B cell (primary cell): ENCODE measurements around the gene KCNH8. TPM values are rescaled to one million over a fixed set of nuclear protein-coding genes. Genes with fewer than 3 reads are reported as not detected.

Source experiments
- ATAC-seq: fragments of 200-7000 bp; cut with Tn5 transposase; one replicate; pipeline ENCODE4 v1.10.0; 2021; ENCODE audit warnings: low read depth, mild to moderate bottlenecking, moderate number of reproducible peaks, moderate library complexity
- CTCF ChIA-PET: fragments of 350-600 bp; sonication (Branson Sonifier 250); formaldehyde crosslinking; loops from one replicate; lab custom pipeline; 2021; ENCODE audit warnings: antibody characterized with exemption, inconsistent platforms; lab: Charles Lee
- POLR2A ChIA-PET: fragments of 350-600 bp; sonication (Branson Sonifier 250); formaldehyde crosslinking; loops from one replicate; lab custom pipeline; 2021; ENCODE audit warnings: antibody characterized with exemption; lab: Charles Lee
- DNase-seq: peaks from one replicate; pipeline ENCODE4 v3.0.0; 2013
- H2AFZ ChIP-seq: 2 replicates; pipeline ENCODE4 v1.6.1; 2012; ENCODE audit warnings: mild to moderate bottlenecking, low read depth, low read length; ENCODE audit not compliant: insufficient read depth, poor library complexity, severe bottlenecking
- H3K27ac ChIP-seq, 2 donors: 1 replicate in 1 of 2; 2 replicates in 1 of 2; pipeline ENCODE4 v1.5.1; 2012 to 2013; ENCODE audit warnings: low read length in 2 of 2, mild to moderate bottlenecking in 2 of 2, moderate library complexity in 1 of 2
- H3K27me3 ChIP-seq, 4 experiments: fragments of 200-600 bp in 1 of 4; sonication (generic) in 1 of 4; replicated peaks in 1 of 4; 1 replicate in 2 of 4; 2 replicates in 2 of 4; pipeline versions ENCODE4 v1.6.1 to v1.7.0; 2013 to 2016; ENCODE audit warnings: low read length in 3 of 4, mild to moderate bottlenecking in 2 of 4, mixed read lengths in 1 of 4, moderate library complexity in 1 of 4; ENCODE audit not compliant: insufficient read depth in 4 of 4, control insufficient read depth in 3 of 4; ENCODE audit errors: control extremely low read depth in 1 of 4
- H3K36me3 ChIP-seq, 2 experiments: replicated peaks in 1 of 2; 1 replicate in 1 of 2; 2 replicates in 1 of 2; pipeline versions ENCODE4 v1.6.1 to v1.7.1; 2013; ENCODE audit warnings: low read length in 1 of 2; ENCODE audit not compliant: insufficient read depth in 2 of 2, control insufficient read depth in 1 of 2; ENCODE audit errors: control extremely low read depth in 1 of 2, extremely low read depth in 1 of 2
- H3K4me1 ChIP-seq, 2 donors: fragments of 200-600 bp in 1 of 2; sonication (generic) in 1 of 2; 1 replicate in 1 of 2; 2 replicates in 1 of 2; pipeline versions ENCODE4 v1.5.1 to v1.6.1; 2013 to 2017; ENCODE audit warnings: low read length in 2 of 2; ENCODE audit not compliant: control insufficient read depth in 2 of 2, insufficient read depth in 2 of 2
- H3K4me2 ChIP-seq: replicated peaks from 2 replicates; pipeline ENCODE3; 2012; ENCODE audit warnings: mild to moderate bottlenecking, low read depth, low read length; ENCODE audit not compliant: poor library complexity, severe bottlenecking
- H3K4me3 ChIP-seq, 5 experiments: fragments of 200-600 bp in 1 of 5; sonication (generic) in 1 of 5; 1 replicate in 3 of 5; 2 replicates in 2 of 5; pipeline versions ENCODE4 v1.5.1 to v1.7.0; 2011 to 2016; ENCODE audit warnings: low read length in 4 of 5, mild to moderate bottlenecking in 4 of 5, low read depth in 2 of 5, control low read depth in 1 of 5, moderate library complexity in 1 of 5; ENCODE audit not compliant: insufficient read depth in 1 of 5; ENCODE audit errors: control extremely low read depth in 1 of 5, extremely low read depth in 1 of 5
- H3K79me2 ChIP-seq: fragments of 200-600 bp; sonication (generic); one replicate; pipeline ENCODE4 v1.6.0; 2016; ENCODE audit warnings: low read length; ENCODE audit not compliant: control insufficient read depth, insufficient read depth
- H3K9ac ChIP-seq: fragments of 200-600 bp; sonication (generic); 2 replicates; pipeline ENCODE4 v1.6.1; 2017; ENCODE audit warnings: mild to moderate bottlenecking, low read length, moderate library complexity
- H3K9me3 ChIP-seq, 3 donors: one replicate each; pipeline versions ENCODE4 v1.6.1 to v1.7.1; 2013; ENCODE audit warnings: low read length in 2 of 3; ENCODE audit not compliant: control insufficient read depth in 2 of 3, insufficient read depth in 1 of 3; ENCODE audit errors: control extremely low read depth in 1 of 3
- H4K20me1 ChIP-seq: 2 replicates; pipeline ENCODE4 v1.6.0; 2012; ENCODE audit warnings: mild to moderate bottlenecking, low read length; ENCODE audit not compliant: insufficient read depth, control insufficient read depth, poor library complexity, severe bottlenecking
- H3K27ac Mint-ChIP-seq: one replicate; pipeline ENCODE4 v1.8.0; 2021; ENCODE audit warnings: mixed read lengths
- H3K27me3 Mint-ChIP-seq: one replicate; pipeline ENCODE4 v1.8.0; 2021; ENCODE audit warnings: mixed read lengths
- H3K4me1 Mint-ChIP-seq: one replicate; pipeline ENCODE4 v1.8.0; 2021; ENCODE audit warnings: mixed read lengths
- H3K4me3 Mint-ChIP-seq: one replicate; pipeline ENCODE4 v1.8.0; 2021; ENCODE audit warnings: mixed read lengths
- H3K9me3 Mint-ChIP-seq: one replicate; pipeline ENCODE4 v1.8.0; 2022; ENCODE audit warnings: mixed read lengths; ENCODE audit not compliant: insufficient read depth
- CTCF ChIP-seq: fragments of 200-600 bp; IDR thresholded peaks from one replicate; pipeline ENCODE4 v1.8.0; 2022; ENCODE audit warnings: antibody characterized with exemption, mild to moderate bottlenecking
- EZH2 ChIP-seq: IDR thresholded peaks from 2 replicates; pipeline ENCODE4 v1.6.1; 2012; ENCODE audit warnings: borderline replicate concordance, low read depth, mild to moderate bottlenecking, moderate library complexity, low read length; ENCODE audit not compliant: insufficient read depth, poor library complexity, severe bottlenecking
- WGBS: methylation state at CpG from one replicate; pipeline ENCODE4 v1.1.5; 2013; ENCODE audit warnings: missing lambda C conversion rate; ENCODE audit not compliant: insufficient coverage; 5-methylcytosine and 5-hydroxymethylcytosine counted together
- intact Hi-C: fragments of 100-400 bp; cut with micrococcal nuclease; formaldehyde crosslinking; loops from one replicate; pipeline ENCODE4 v1.10.0; 2022
- polyA plus RNA-seq: library from polyadenylated mRNA; depleted of rRNA; stranded (reverse); fragments of >200 nt; gene quantifications from 2 replicates; pipeline ENCODE4 v1.2.3, GENCODE V29; 2012
- total RNA-seq, 2 donors: library from RNA; stranded (reverse); fragments of 120-200 nt in 1 of 2; gene quantifications; 1 replicate in 1 of 2; 2 replicates in 1 of 2; pipeline versions ENCODE4 v1.2.3 to v1.2.4, GENCODE V29; 2013 to 2022

KCNH8 gene
- total and polyA plus RNA-seq, 2 donors (not counting 1 experiment from before 2014, with no cell fraction given): 4.0 to 12.7 TPM

DNA sequence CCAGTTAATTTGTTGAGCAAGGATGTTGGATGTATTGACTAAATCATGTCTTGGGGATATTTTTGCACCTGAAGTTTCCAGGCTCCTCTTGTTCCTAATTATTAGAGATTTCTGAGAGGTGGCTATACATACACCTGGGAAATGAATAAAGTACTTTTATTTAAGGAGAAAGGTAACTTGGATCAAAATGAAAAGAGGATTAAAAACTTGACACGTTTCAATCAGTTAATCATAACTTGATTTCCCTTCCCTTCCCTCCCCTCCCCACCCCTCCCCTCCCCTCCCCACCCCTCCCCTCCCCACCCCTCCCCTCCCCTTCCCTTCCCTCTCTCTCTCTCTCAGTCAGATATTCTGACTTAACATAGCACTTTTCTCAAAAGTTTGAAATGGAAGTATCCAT is 126.3 kb downstream of the KCNH8 start:
- H3K4me2 ChIP-seq: no peak overlapping the region
- H3K36me3 ChIP-seq: no peaks in the 10 kb centered on the region
- TF ChIP-seq EZH2 (no peak), CTCF (no peak)
- no peak overlapping the region for H3K27ac ChIP-seq
- DNase-seq: no peak
- ChIA-PET POLR2A (no interaction called here), CTCF (no interaction called here)
- Mint-ChIP-seq H3K9me3 (no peaks in the 10 kb centered on the region), H3K4me3 (no peak overlapping the region), H3K4me1 (peaks cover 8% of the 10 kb centered on the region), H3K27me3 (peaks cover 3% of the 10 kb centered on the region), H3K27ac (no peak overlapping the region)
- WGBS: no CpG with 5 or more reads among the region's 1 CpG
- no peaks in the 10 kb centered on the region for H4K20me1 ChIP-seq
- ATAC-seq: no peak
- H3K79me2 ChIP-seq: no peaks in the 10 kb centered on the region
- intact Hi-C loops: no loop called here
- H3K27me3 ChIP-seq: no peaks in the 10 kb centered on the region
- no peak overlapping the region for H2AFZ ChIP-seq
- H3K4me1 ChIP-seq: peaks cover 0 to 6% of the 10 kb centered on the region in 2 donors
- no peak overlapping the region for H3K4me3 ChIP-seq
- H3K9me3 ChIP-seq: no peaks in the 10 kb centered on the region
- H3K9ac ChIP-seq: no peak overlapping the region

- Histone ChIP-seq H3K36me3 (no peaks in the 10 kb centered on the region), H3K79me2 (no peaks in the 10 kb centered on the region), H3K4me3 (no peak overlapping the region), H3K9ac (no peak overlapping the region), H3K27me3 (no peaks in the 10 kb centered on the region), H3K4me2 (no peak overlapping the region), H2AFZ (no peak overlapping the region), H3K27ac (no peak overlapping the region), H3K4me1 (no peaks in the 10 kb centered on the region), H4K20me1 (no peaks in the 10 kb centered on the region), H3K9me3 (no peaks in the 10 kb centered on the region)
- intact Hi-C loops: no loop called here
- H3K4me3 Mint-ChIP-seq: no peak overlapping the region
- no peak for ATAC-seq
- no peaks in the 10 kb centered on the region for H3K4me1 Mint-ChIP-seq
- H3K9me3 Mint-ChIP-seq: no peaks in the 10 kb centered on the region
- ChIA-PET POLR2A (no interaction called here), CTCF (interaction anchor here (0.7 kb wide), 1 partner anchor 869 kb away, joined by 3 read pairs; no protein-coding TSS in a partner anchor)
- H3K27ac Mint-ChIP-seq: no peak overlapping the region
- no peak for DNase-seq
- 100% methylated on average over 1 of the region's 3 CpGs for WGBS
- TF ChIP-seq CTCF (no peak), EZH2 (no peak)
- H3K27me3 Mint-ChIP-seq: no peaks in the 10 kb centered on the region
These were observed 136.7 kb downstream of the KCNH8 start for GRCh38 chr3:19284974-19285373.
